Adipocyte (in vitro differentiated cells): ENCODE measurements around the gene MKLN1.

Experiments
- DNase-seq: peaks from one replicate; pipeline ENCODE4 v3.0.0-alpha.2; 2015; ENCODE audit warnings: low read depth
- H3K27me3 ChIP-seq: replicated peaks from 2 replicates; pipeline ENCODE4 v1.7.0; 2013; ENCODE audit warnings: mild to moderate bottlenecking, low read length, moderate library complexity; ENCODE audit not compliant: control insufficient read depth, insufficient read depth
- H3K36me3 ChIP-seq: 2 replicates; pipeline ENCODE4 v1.7.0; 2013; ENCODE audit warnings: low read length, mild to moderate bottlenecking, moderate library complexity; ENCODE audit not compliant: control insufficient read depth, insufficient read depth, severe bottlenecking
- H3K4me1 ChIP-seq: 2 replicates; pipeline ENCODE4 v1.7.0; 2013; ENCODE audit warnings: mild to moderate bottlenecking, low read length, moderate library complexity; ENCODE audit not compliant: control insufficient read depth, insufficient read depth
- H3K4me3 ChIP-seq: 2 replicates; pipeline ENCODE4 v1.7.0; 2013; ENCODE audit warnings: mild to moderate bottlenecking, low read length, moderate library complexity
- H3K9ac ChIP-seq: 2 replicates; pipeline ENCODE4 v1.7.0; 2013; ENCODE audit warnings: mild to moderate bottlenecking, low read length, moderate library complexity
- H3K9me3 ChIP-seq: 2 replicates; pipeline ENCODE4 v1.7.0; 2013; ENCODE audit warnings: mild to moderate bottlenecking, low read length, moderate library complexity; ENCODE audit not compliant: control insufficient read depth

The MKLN1 gene

DNA sequence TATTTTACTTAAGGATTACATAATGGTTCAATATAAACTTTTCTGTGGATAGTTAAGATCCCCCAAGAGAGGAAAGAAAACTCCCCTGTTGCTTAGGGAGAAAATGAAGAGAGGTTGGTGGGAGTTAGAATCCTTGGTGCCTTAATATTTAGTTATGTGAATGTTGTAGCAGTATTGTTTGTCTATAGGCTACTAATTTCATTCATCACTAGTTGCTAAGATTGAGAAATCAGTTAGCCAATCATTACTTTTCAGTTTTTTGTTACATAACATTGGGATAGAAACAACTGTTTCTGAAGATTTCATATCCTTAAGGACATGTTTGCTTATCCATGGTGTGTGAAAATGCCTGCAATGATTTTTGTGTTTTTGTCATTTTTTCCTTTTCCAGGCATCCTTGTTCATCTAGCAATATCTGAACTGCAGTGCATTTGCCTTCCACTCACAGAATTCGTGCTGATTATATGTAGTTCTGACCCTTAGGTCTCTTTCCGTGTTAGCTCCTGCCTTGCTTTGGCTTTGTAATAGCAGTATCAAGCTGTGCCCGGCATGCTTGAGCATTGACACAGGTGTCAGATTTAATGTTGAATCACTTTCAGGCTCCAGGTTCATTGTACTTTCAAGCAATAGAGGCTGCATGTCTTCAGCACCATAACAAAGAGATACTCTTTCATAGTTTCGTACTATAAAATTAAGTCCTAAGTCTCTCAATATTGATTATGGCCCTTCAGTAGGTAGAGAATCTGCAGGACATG lies 143.8 kb downstream of the MKLN1 start:
- H3K9ac ChIP-seq: peak overlapping the region; percentile 48
- peaks cover 88% of the 10 kb centered on the region for H3K36me3 ChIP-seq
- no peaks in the 10 kb centered on the region for H3K27me3 ChIP-seq

DNA sequence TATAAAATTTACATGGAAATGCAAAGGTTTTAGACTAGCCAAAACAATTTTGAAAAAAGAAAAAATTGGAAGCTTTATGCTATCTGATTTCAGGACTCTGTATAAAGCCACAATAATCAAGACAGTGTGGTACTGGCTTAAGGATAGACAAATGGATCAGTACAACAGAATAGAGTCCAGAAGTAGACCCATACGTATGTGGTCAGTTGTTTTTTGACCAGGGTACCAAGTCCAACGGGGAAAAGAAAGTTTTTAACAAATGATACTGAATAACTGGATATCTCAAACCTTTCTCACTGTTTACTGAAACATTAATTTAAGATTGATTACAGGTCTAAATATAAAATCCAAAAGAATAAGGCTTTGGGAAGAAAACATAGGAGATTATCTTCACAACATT lies 149.1 kb downstream of the MKLN1 start:
- no peak overlapping the region for H3K4me3 ChIP-seq
- H3K4me1 ChIP-seq: peaks cover 23% of the 10 kb centered on the region
- DNase-seq: no peak
- no peaks in the 10 kb centered on the region for H3K9me3 ChIP-seq
- H3K27me3 ChIP-seq: no peaks in the 10 kb centered on the region
- peaks cover 61% of the 10 kb centered on the region for H3K36me3 ChIP-seq
- no peak overlapping the region for H3K9ac ChIP-seq

More for the DNA sequence above, 143.8 kb downstream of the MKLN1 start:
- Histone ChIP-seq H3K4me3 (no peak overlapping the region), H3K4me1 (peaks cover 10% of the 10 kb centered on the region), H3K9me3 (no peaks in the 10 kb centered on the region)
- peak; percentile 26 for DNase-seq

DNA sequence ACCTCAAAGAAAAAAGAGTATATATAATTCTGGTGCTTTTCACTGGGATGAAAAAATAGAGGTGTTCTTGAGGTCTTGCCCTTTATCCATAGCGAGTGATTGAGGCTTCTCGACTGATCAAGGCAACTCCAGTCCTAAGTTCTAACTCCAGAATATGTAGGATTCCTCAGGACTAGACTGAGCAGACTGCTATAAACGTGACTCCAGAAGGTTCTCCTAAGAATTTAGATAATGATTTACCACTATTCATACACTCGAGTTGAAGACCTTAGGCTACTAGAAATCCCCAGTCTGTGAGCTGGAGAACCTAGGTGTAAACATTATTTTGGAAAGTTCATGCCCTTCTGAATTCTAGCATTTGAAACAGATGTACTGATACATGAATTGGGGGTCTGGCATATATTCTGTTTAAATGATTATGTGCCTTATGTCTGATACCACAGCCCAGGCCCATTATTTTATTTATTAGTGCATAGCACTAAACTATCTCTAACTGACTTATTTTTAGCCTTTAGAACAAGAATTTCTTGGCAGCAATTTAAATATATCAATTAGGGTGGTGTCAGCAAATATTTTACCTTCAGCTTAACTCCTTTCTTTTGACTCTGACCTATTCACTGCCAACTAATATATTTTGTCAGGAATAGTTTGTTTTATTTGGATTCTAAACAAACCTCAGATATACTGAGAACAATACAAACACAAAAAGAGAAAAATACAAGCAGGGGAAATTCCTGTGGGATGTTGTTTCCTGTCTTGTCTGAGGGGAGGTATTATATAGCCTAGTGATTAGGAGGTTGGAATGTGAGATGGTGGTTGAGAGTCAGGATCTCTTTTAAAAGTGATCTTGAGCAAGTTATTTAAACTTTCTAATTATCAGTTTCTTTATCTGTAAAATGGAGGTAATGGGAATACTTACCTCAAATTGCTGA lies 153.0 kb downstream of the MKLN1 start:
- H3K4me3 ChIP-seq: no peak overlapping the region
- peaks cover 60% of the 10 kb centered on the region for H3K36me3 ChIP-seq
- no peak for DNase-seq
- H3K4me1 ChIP-seq: peaks cover 17% of the 10 kb centered on the region
- no peak overlapping the region for H3K9ac ChIP-seq
- H3K9me3 ChIP-seq: no peaks in the 10 kb centered on the region
- no peaks in the 10 kb centered on the region for H3K27me3 ChIP-seq

DNA sequence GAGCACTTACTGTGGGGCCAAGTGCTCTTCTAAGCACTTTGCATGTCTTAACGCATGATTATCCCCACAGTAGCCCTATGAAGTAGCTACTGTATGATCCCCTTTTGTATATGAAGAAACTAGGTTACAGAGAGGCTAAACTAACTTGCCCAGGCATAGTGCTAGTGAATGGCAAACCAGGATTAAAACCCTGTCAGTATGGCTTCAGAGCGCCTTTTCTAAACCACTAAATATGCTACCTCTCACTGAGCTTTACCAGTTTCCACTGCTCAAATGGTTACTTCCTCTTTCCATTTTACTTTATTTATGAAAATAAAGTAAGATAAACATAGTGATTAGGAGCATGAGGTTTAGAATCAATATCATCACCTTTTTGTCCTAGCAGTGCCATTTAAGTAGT lies 155.1 kb downstream of the MKLN1 start:
- no peak overlapping the region for H3K4me3 ChIP-seq
- DNase-seq: no peak
- peaks cover 13% of the 10 kb centered on the region for H3K4me1 ChIP-seq
- H3K9ac ChIP-seq: no peak overlapping the region
- no peaks in the 10 kb centered on the region for H3K9me3 ChIP-seq
- no peaks in the 10 kb centered on the region for H3K27me3 ChIP-seq
- H3K36me3 ChIP-seq: peaks cover 56% of the 10 kb centered on the region

DNA sequence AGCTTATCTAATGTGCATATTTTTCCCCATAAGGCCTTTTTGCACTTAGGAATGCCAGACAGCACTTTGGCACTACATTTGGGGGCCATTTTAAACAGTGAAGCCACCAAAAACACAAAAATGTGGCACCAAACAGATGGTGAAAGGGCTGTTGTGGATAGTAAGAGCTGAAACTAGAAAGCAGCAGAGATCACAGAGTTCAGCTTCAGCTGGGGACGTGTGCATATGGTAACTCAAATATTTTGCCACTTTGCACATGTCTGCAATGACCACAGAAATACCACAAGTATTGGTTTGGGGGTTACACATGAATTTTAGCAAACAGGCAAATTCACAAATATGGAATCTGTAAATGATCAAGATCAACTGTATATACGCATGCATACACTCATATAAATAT lies 155.9 kb downstream of the MKLN1 start:
- H3K36me3 ChIP-seq: peaks cover 57% of the 10 kb centered on the region
- H3K4me1 ChIP-seq: peaks cover 13% of the 10 kb centered on the region
- H3K9ac ChIP-seq: no peak overlapping the region
- H3K27me3 ChIP-seq: no peaks in the 10 kb centered on the region
- no peak for DNase-seq
- H3K4me3 ChIP-seq: no peak overlapping the region
- H3K9me3 ChIP-seq: no peaks in the 10 kb centered on the region

DNA sequence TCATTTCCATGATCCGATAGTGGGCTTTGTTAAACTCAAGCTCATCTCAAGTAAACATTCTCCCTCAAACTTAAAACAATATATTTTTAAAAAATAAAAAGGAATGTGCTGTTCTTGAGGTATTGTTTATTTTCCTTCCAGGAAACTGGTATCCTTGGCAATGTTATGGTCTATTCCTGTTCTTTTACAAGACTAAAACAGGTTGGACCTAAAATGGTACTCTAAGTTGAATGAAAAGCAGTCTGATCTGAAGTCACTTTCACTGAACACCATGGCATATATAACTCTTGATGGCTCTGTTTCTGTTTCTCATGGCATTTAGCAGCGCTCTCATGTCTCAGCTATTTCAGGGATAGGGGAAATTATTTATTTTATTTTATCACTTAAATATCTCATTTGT lies 158.7 kb downstream of the MKLN1 start:
- H3K4me3 ChIP-seq: no peak overlapping the region
- peaks cover under 1% of the 10 kb centered on the region for H3K4me1 ChIP-seq
- H3K9ac ChIP-seq: no peak overlapping the region
- DNase-seq: no peak
- H3K9me3 ChIP-seq: no peaks in the 10 kb centered on the region
- H3K27me3 ChIP-seq: no peaks in the 10 kb centered on the region
- H3K36me3 ChIP-seq: peaks cover 62% of the 10 kb centered on the region

DNA sequence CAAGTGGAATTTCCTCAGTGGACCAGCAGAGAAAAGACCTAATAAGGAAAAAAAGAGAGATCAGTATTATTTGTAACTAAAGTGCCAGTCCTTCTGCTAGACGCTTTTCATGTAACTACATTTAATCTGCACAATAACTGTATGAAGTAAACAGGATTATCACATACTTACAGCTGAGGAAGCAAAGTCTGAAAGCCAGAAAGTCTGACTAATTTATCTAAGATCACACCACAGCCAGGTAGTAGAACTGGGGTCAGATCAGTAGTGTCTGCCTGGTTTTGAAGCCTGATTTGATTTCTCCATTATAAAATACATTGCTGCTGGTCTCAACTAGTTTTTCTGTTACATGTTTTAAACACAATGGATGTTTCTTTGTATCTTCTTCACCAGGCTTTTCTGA lies 159.5 kb downstream of the MKLN1 start:
- Histone ChIP-seq H3K4me1 (peaks cover 1% of the 10 kb centered on the region), H3K36me3 (peaks cover 58% of the 10 kb centered on the region), H3K27me3 (no peaks in the 10 kb centered on the region), H3K9me3 (no peaks in the 10 kb centered on the region), H3K9ac (no peak overlapping the region), H3K4me3 (no peak overlapping the region)
- DNase-seq: no peak

DNA sequence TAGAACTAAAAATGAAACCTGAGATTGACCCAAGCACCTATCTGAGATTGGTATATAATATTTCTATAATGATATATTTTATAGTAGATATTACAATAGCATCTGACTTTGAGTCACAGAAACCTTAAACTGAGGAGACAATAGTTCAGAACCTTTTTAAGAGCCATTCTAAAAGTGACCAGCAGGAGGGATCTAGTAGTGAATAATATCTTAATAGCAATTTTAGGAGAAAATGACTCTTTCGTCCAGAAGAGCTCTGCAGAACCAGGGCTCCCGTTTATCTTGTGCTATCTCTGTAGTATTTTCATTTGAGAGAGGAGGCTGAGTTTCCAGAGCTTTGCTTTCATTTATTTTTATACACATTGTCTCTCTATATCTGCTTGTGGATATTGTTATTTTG lies 160.7 kb downstream of the MKLN1 start:
- DNase-seq: peak; percentile 24
- H3K4me1 ChIP-seq: peaks cover 8% of the 10 kb centered on the region
- H3K36me3 ChIP-seq: peaks cover 47% of the 10 kb centered on the region
- H3K27me3 ChIP-seq: no peaks in the 10 kb centered on the region
- H3K9ac ChIP-seq: no peak overlapping the region
- H3K4me3 ChIP-seq: no peak overlapping the region
- H3K9me3 ChIP-seq: no peaks in the 10 kb centered on the region

DNA sequence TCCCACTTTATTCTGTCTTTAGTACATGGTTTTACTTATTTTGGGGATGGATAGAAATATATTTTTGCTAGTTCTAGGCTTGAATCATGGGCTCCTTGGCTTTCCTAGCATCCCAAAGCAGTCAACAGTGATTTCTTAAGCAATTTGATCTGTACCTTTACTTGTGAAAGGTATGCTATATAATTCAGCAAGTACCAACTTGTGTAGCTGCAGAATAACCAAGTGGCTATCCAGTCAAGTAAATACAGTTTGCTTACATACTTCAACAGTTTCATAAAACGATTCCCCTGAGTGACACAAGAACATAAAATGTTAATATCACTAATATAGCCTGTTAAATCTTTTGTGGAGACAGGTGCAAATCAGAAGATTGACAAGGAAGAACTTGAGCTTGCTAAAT lies 161.5 kb downstream of the MKLN1 start:
- DNase-seq: no peak
- H3K4me3 ChIP-seq: no peak overlapping the region
- peaks cover 8% of the 10 kb centered on the region for H3K4me1 ChIP-seq
- H3K36me3 ChIP-seq: peaks cover 46% of the 10 kb centered on the region
- no peaks in the 10 kb centered on the region for H3K27me3 ChIP-seq
- no peaks in the 10 kb centered on the region for H3K9me3 ChIP-seq
- H3K9ac ChIP-seq: no peak overlapping the region

DNA sequence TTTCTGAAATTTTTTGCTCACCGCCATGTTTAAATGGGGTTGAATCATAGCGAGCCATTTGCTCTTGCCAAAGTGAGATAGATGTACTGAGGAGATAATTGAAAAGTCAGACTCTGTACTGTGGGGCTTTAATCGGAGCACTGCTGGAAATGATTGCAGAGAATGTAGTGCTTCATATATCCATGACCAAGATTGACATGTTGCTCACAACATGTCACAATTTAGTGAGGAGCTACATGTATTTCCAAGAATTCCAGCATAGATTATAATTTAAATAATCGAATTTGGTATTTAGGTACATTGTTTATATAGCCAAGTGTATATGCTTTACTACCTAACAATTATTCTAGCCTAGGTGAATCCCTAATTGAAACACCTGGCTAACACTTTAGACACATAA lies 162.2 kb downstream of the MKLN1 start:
- peaks cover 8% of the 10 kb centered on the region for H3K4me1 ChIP-seq
- H3K36me3 ChIP-seq: peaks cover 42% of the 10 kb centered on the region
- no peak for DNase-seq
- no peak overlapping the region for H3K9ac ChIP-seq
- no peaks in the 10 kb centered on the region for H3K9me3 ChIP-seq
- H3K27me3 ChIP-seq: no peaks in the 10 kb centered on the region
- no peak overlapping the region for H3K4me3 ChIP-seq

DNA sequence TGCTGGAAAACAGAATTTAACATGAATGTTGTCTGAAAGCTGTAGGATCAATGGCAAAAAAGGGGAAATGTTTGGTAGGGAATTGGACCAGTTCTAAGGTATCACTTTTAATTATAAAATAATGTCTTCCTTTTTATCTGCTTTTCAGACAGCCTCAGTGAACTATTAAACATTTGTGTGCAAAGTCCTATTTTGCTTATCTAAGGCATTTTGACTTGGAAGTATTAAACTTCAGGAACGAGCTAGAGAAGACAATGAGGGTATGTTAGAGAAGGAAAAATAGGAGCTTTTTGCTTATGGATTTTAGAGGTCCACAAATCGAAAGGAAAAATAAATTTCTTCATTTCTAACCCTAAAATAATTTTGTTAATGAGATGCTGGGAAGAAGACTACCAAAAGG lies 165.4 kb downstream of the MKLN1 start:
- H3K27me3 ChIP-seq: no peaks in the 10 kb centered on the region
- no peak for DNase-seq
- no peak overlapping the region for H3K9ac ChIP-seq
- no peak overlapping the region for H3K4me3 ChIP-seq
- peaks cover 28% of the 10 kb centered on the region for H3K36me3 ChIP-seq
- peaks cover 19% of the 10 kb centered on the region for H3K4me1 ChIP-seq
- H3K9me3 ChIP-seq: no peaks in the 10 kb centered on the region
